ENCODE measurements around the gene MAK.

DNA sequence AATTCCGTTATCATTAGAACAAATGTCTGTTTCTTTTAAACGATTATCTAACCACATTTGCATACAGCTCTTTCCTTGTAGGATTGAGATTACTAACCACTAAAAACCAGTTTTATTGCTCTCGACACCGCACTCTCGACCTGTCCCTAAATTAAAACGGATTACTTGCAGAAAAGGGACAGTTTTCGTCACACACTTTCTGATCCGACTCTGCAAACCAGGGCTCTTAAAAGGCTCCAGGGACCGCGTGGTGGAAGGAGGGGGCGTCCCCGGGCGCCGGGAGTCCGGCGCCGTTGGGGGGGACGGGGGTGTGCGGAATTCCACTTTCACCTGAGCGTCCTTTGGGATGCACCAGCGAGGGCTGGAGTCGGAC lies 731 bp downstream of the MAK start:
- TF ChIP-seq, protein P1, sequence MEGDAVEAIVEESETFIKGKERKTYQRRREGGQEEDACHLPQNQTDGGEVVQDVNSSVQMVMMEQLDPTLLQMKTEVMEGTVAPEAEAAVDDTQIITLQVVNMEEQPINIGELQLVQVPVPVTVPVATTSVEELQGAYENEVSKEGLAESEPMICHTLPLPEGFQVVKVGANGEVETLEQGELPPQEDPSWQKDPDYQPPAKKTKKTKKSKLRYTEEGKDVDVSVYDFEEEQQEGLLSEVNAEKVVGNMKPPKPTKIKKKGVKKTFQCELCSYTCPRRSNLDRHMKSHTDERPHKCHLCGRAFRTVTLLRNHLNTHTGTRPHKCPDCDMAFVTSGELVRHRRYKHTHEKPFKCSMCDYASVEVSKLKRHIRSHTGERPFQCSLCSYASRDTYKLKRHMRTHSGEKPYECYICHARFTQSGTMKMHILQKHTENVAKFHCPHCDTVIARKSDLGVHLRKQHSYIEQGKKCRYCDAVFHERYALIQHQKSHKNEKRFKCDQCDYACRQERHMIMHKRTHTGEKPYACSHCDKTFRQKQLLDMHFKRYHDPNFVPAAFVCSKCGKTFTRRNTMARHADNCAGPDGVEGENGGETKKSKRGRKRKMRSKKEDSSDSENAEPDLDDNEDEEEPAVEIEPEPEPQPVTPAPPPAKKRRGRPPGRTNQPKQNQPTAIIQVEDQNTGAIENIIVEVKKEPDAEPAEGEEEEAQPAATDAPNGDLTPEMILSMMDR (optimal IDR thresholded peaks at IDR 0.05 in 1 of 3, IDR thresholded peaks at IDR 0.05 in 1 of 3, conservative IDR thresholded peaks at IDR 0.05 in 1 of 3; ENCODE audit: extremely low read depth in 1 of 3, insufficient read depth in 2 of 3, low read length in 3 of 3), result no peak
- no peak for TF ChIP-seq EZH2 (IDR thresholded peaks at IDR 0.05; ENCODE audit: low read length)
